H9 (cell line): ENCODE measurements around the gene TCN2. TPM values are rescaled to one million over a fixed set of nuclear protein-coding genes. Genes with fewer than 3 reads are reported as not detected.

Experiments
- total RNA-seq: library from RNA; stranded (reverse); gene quantifications from 2 replicates; pipeline ENCODE4 v1.2.1, GENCODE V29; 2021

The TCN2 gene
- total RNA-seq, 1 experiment from 2014 or later: 42.2 TPM

Other genes starting within 250 kb of the TCN2 start
- gene RNF215, start 219.8 kb upstream of the TCN2 start, total RNA-seq: 22.6 and 24.5 TPM in 2 replicates
- gene SEC14L2, start 210.2 kb upstream of the TCN2 start, total RNA-seq: 8.2 and 8.5 TPM in 2 replicates
- gene MTFP1, start 181.4 kb upstream of the TCN2 start, total RNA-seq: 46.8 and 56.8 TPM in 2 replicates
- not detected in 2 replicates for gene SEC14L3, start 135.2 kb upstream of the TCN2 start, total RNA-seq
- 0.09 and 0.17 TPM in 2 replicates for gene SEC14L4, start 101.5 kb upstream of the TCN2 start, total RNA-seq
- gene SEC14L6, start 60.4 kb upstream of the TCN2 start, total RNA-seq: 0.46 and 1.1 TPM in 2 replicates
- gene GAL3ST1, start 32.5 kb upstream of the TCN2 start, total RNA-seq: 5.1 TPM in 2 replicates
- 133 and 140 TPM in 2 replicates for gene PES1, start 15.3 kb upstream of the TCN2 start, total RNA-seq
- 3.7 and 3.9 TPM in 2 replicates for gene SLC35E4, start 28.6 kb downstream of the TCN2 start, total RNA-seq
- 1.9 and 2.6 TPM in 2 replicates for gene DUSP18, start 60.7 kb downstream of the TCN2 start, total RNA-seq
- gene OSBP2, start 87.7 kb downstream of the TCN2 start, total RNA-seq: 3.4 and 3.6 TPM in 2 replicates